ENCODE data around the gene SLC66A1. TPM values are rescaled to one million over a fixed set of nuclear protein-coding genes. Genes with fewer than 3 reads are reported as not detected.

Gene SLC66A1
- polyA plus RNA-seq, 2 of the 4 experiments (the other 2 are of a cell fraction): 5.6 to 12.6 TPM

- ATAC-seq (no peak), FAIRE-seq (no peak), DNase-seq (ENCODE audit: low read depth in 1 of 2, low spot score in 1 of 2) (no peak)
- H3K4me2 ChIP-seq: no peak overlapping the region
- POLR2A ChIA-PET: no interaction called here
- H3K4me1 ChIP-seq: no peaks in the 10 kb centered on the region
- no peaks in the 10 kb centered on the region for H3K9me3 ChIP-seq
- 91% methylated on average over 8 of the region's 8 CpGs for WGBS (ENCODE audit: missing lambda C conversion rate)
- no peak overlapping the region for H3K4me3 ChIP-seq
- CTCF ChIA-PET: interaction anchor here (0.9 to 2.0 kb wide), 6 partner anchors 9 to 287 kb away, joined by 3 to 7 read pairs (median 3); no protein-coding TSS in a partner anchor
- no peak overlapping the region for H3K27ac ChIP-seq
- TF ChIP-seq, protein P1, sequence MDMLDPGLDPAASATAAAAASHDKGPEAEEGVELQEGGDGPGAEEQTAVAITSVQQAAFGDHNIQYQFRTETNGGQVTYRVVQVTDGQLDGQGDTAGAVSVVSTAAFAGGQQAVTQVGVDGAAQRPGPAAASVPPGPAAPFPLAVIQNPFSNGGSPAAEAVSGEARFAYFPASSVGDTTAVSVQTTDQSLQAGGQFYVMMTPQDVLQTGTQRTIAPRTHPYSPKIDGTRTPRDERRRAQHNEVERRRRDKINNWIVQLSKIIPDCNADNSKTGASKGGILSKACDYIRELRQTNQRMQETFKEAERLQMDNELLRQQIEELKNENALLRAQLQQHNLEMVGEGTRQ (IDR thresholded peaks at IDR 0.05): no peak
- TF ChIP-seq HMGXB4 (CRISPR knock-in tag; IDR thresholded peaks at IDR 0.05; ENCODE audit: borderline replicate concordance): no peak
- TF ChIP-seq CBX2 (IDR thresholded peaks at IDR 0.05; ENCODE audit: borderline replicate concordance, low read depth): no peak
- TF ChIP-seq BHLHE40 (IDR thresholded peaks at IDR 0.05; ENCODE audit: low read depth, low read length): no peak
- no peak for TF ChIP-seq HEYL (CRISPR knock-in tag; IDR thresholded peaks at IDR 0.05)
- no peak for TF ChIP-seq FOSL2 (IDR thresholded peaks at IDR 0.05)
- TF ChIP-seq FOSL2 (CRISPR knock-in tag; IDR thresholded peaks at IDR 0.05): no peak
- TF ChIP-seq SREBF2 (IDR thresholded peaks at IDR 0.05): no peak
- no peak for TF ChIP-seq EP300 (IDR thresholded peaks at IDR 0.05)
Measured at GRCh38 chr1:19363536-19364152, 51.5 kb downstream of the SLC66A1 start.

GRCh38 chr1:19365721-19366120, 53.6 kb downstream of the SLC66A1 start:
- no peak overlapping the region for H3K4me3 ChIP-seq
- no peaks in the 10 kb centered on the region for H3K4me1 ChIP-seq
- no peak for DNase-seq (ENCODE audit: low read depth in 1 of 2, low spot score in 1 of 2)
- no peak for TF ChIP-seq NFE2L2 (conservative IDR thresholded peaks at IDR 0.05; ENCODE audit: low read length)
- TF ChIP-seq, protein P2, sequence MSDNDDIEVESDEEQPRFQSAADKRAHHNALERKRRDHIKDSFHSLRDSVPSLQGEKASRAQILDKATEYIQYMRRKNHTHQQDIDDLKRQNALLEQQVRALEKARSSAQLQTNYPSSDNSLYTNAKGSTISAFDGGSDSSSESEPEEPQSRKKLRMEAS (IDR thresholded peaks at IDR 0.05): no peak
- TF ChIP-seq NPAS2 (CRISPR knock-in tag; IDR thresholded peaks at IDR 0.05; ENCODE audit: borderline replicate concordance): no peak
- no peak for TF ChIP-seq CBX2 (IDR thresholded peaks at IDR 0.05; ENCODE audit: borderline replicate concordance, low read depth)
- no peak for TF ChIP-seq CHD2 (IDR thresholded peaks at IDR 0.05; ENCODE audit: low read length, partially characterized antibody)
- TF ChIP-seq CEBPB (IDR thresholded peaks at IDR 0.05): no peak
- TF ChIP-seq HOXB13 (CRISPR knock-in tag; IDR thresholded peaks at IDR 0.05; ENCODE audit: low read depth): no peak
- TF ChIP-seq REST (IDR thresholded peaks at IDR 0.05): no peak
- no peak for TF ChIP-seq RNF2 (IDR thresholded peaks at IDR 0.05; ENCODE audit: borderline replicate concordance, low read depth)
- no peak for TF ChIP-seq RAD21 (conservative IDR thresholded peaks at IDR 0.05 in 1 of 2, IDR thresholded peaks at IDR 0.05 in 1 of 2)
- no peak for TF ChIP-seq E2F6 (IDR thresholded peaks at IDR 0.05; ENCODE audit: borderline replicate concordance, low read depth)
- no peak for TF ChIP-seq EP300 (IDR thresholded peaks at IDR 0.05)
- TF ChIP-seq ELK1 (IDR thresholded peaks at IDR 0.05; ENCODE audit: low read depth, low read length): no peak
- no peak for TF ChIP-seq ZC3H11A (IDR thresholded peaks at IDR 0.05)
- TF ChIP-seq POLR2A (IDR thresholded peaks at IDR 0.05; ENCODE audit: low read length): no peak
- no peak for TF ChIP-seq JUN (IDR thresholded peaks at IDR 0.05)
- no peak for ATAC-seq
- no peak for FAIRE-seq
- POLR2A ChIA-PET: no interaction called here
- H3K4me2 ChIP-seq: no peak overlapping the region
- 89% methylated on average over 10 of the region's 10 CpGs for WGBS (ENCODE audit: missing lambda C conversion rate)
- no peaks in the 10 kb centered on the region for H3K9me3 ChIP-seq
- H3K27ac ChIP-seq: no peak overlapping the region
- CTCF ChIA-PET: interaction anchor here (2.0 kb wide), 1 partner anchor 12 kb away, joined by 7 read pairs; no protein-coding TSS in a partner anchor

Measured in A549 (cell line).